AG09309 (cell line): ENCODE data around the gene HUS1.

ENCODE experiments used
- DNase-seq: peaks from one replicate; pipeline ENCODE4 v3.0.0-alpha.2; 2010; ENCODE audit warnings: low read depth
- H3K4me3 ChIP-seq: 2 replicates; pipeline ENCODE4 v1.5.1; 2011; ENCODE audit warnings: mild to moderate bottlenecking, low read depth, low read length, moderate library complexity; ENCODE audit not compliant: control insufficient read depth
- TF ChIP-seq, protein P1 (sequence below): IDR thresholded peaks from 2 replicates; pipeline ENCODE4 v1.5.1; 2011; ENCODE audit warnings: mild to moderate bottlenecking, low read depth, low read length, inconsistent platforms; ENCODE audit not compliant: insufficient read depth, control insufficient read depth; ENCODE audit errors: missing control alignments

Gene HUS1

DNA sequence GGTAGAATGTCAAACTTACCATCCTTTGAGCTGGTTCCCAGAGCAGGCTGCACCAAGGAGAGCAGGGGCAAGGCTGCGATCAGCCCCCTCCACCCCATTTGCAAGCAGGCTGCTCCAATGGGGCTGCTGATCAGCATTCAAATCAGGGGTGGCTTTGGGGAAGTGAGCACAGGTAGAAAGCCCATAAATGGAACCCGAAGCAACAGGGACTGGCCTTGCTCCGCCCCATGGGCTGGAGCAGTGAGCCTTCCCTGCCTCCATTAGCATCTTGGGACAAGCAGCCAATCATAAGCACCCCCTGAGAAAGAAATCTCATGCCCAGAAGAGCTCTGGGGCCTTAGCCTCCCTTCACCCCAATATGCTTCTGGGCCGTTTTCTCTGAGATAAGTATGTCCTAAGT is 27.2 kb downstream of the HUS1 start:
- no peak for DNase-seq
- H3K4me3 ChIP-seq: no peak overlapping the region
- TF ChIP-seq, protein P1, sequence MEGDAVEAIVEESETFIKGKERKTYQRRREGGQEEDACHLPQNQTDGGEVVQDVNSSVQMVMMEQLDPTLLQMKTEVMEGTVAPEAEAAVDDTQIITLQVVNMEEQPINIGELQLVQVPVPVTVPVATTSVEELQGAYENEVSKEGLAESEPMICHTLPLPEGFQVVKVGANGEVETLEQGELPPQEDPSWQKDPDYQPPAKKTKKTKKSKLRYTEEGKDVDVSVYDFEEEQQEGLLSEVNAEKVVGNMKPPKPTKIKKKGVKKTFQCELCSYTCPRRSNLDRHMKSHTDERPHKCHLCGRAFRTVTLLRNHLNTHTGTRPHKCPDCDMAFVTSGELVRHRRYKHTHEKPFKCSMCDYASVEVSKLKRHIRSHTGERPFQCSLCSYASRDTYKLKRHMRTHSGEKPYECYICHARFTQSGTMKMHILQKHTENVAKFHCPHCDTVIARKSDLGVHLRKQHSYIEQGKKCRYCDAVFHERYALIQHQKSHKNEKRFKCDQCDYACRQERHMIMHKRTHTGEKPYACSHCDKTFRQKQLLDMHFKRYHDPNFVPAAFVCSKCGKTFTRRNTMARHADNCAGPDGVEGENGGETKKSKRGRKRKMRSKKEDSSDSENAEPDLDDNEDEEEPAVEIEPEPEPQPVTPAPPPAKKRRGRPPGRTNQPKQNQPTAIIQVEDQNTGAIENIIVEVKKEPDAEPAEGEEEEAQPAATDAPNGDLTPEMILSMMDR: no peak

DNA sequence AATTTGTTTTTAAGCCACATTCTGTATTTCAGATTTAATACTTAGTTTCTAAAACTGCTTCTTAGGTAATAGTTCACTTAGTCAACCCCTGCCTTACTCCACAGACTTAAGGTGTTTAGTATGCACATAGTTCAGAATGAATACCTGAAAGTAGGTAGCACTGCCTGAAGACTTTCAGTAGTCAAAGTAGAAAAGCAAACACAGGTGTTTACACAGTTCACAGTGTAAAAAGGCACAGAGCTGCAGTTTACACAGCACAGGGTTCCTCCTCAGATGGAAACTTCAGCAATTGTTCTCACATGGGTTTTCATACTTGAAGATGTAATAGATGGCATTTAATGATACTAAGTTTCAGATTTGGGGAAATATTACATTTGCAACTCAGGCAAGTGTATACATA is 28.0 kb downstream of the HUS1 start:
- DNase-seq: no peak
- TF ChIP-seq, protein P1: no peak

DNA sequence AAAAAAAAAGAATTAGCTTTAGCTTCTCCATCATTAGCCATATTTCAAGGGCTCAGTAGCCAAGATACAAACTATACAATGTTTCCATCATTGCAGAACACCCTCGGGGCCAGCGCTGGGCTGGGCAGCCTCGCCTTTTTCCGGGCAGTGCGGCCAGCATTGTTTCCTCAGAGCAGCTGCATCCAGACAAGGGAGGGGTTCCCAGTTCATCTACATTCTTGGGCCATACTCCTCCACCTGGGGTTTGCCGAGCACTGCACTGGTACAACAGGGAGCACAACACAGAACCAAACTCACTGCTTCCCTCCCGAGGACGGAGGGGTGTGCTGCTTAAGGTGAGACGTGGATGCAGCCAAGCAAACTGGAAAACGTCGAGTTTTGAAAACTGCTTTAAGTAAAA is 28.7 kb downstream of the HUS1 start:
- DNase-seq: no peak

More for the DNA sequence above, 28.0 kb downstream of the HUS1 start:
- no peak overlapping the region for H3K4me3 ChIP-seq

DNA sequence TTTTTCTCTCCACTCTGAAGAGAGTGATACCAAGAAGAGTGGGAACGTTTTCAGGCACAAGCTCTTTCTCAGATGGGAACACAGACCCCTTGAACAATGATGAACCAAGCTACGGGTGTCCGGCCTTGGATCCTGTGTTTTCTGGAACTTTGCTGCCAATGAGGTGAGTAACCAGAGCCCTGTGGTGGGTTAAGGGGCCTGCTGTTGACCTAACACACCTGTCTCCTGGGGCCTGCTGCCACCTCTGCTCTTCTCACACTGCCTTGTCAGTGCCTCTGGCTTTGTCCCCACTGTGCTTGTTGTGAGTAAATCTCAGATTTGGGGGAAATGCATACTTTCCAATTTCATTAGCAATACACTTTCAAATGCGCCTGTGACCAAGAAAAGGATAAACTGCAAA is 29.7 kb downstream of the HUS1 start:
- DNase-seq: no peak
- H3K4me3 ChIP-seq: no peak overlapping the region
- TF ChIP-seq, protein P1: no peak

More for the DNA sequence above, 28.7 kb downstream of the HUS1 start:
- TF ChIP-seq, protein P1: no peak
- H3K4me3 ChIP-seq: no peak overlapping the region

DNA sequence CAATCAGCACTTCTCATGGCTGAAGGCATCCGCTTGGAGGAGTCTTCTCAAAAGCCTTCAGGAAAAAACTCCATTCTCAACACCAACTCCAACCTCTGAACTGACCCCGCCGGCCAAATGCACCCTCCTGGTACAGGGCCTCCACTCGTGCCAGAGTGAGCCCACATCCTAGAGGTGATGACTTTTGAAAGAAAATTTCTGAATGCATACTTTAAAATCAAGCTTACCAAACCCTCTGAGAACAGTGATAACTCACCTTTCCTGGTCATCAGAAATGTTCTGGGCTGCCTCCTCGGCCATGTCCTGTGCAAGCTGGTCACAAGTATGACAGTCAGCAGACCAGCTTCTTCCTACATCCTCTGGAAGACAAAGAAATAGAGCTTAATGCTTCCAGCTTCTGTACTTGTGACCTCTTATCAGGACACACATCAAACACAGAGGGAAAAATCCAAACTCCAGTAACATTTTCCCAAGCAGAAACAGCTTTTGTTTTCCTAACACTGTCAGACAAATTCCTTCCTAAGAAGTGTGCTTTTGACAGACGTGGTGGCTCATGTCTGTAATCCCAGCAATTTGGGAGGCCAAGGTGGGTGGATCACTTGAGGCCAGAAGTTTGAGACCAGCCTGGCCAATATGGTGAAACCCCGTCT is 31.1 kb downstream of the HUS1 start, which contains the start of gene PKD1L1:
Gene PKD1L1 (minus strand): TSS at position 326 of the 650 bp plus-strand sequence. CDS start 26 bp downstream, at position 300.
- no peak for DNase-seq
- H3K4me3 ChIP-seq: no peak within 1 kb of the TSS
- TF ChIP-seq, protein P1: no peak

DNA sequence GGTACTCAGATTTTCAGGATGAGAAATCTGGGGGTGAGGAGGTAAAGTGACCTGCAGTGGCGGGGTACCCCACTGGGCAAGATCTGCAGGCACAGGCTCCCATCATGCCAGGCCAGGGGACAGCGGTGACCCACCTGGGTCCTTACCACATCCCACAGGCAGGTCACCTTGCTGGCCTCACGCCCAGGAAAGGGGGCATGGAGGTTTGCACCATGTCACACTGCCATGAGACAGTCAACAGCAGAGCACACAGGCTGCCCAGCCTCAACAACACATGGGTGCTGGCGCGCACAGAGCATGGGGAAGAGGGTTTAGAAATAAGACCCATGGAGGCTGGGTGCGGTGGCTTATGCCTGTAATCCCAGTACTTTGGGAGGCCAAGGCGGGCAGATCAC is 32.1 kb downstream of the HUS1 start:
- TF ChIP-seq, protein P1: no peak
- no peak for DNase-seq

More for the DNA sequence above, 32.1 kb downstream of the HUS1 start:
- no peak overlapping the region for H3K4me3 ChIP-seq
